Esophagus squamous epithelium (tissue), 4 donors: ENCODE data around the gene KRTAP5-5.
"Not testable (repeated sequence)": the region's sequence is repeated elsewhere in the genome, so short reads cannot be mapped to it uniquely, and the experiment has no call there.

ENCODE experiments used
- POLR2A ChIP-seq, 4 donors: fragments of 450-650 bp; IDR thresholded peaks; one replicate each; pipeline ENCODE4 v1.6.1; 2017; ENCODE audit warnings: antibody characterized with exemption in 4 of 4, mild to moderate bottlenecking in 4 of 4, moderate library complexity in 3 of 4
- TF ChIP-seq, protein P1 (sequence below), 6 experiments: fragments of 450-650 bp in 4 of 6; fragments of 200-600 bp in 2 of 6; sonication (generic) in 2 of 6; IDR thresholded peaks; one replicate each; pipeline ENCODE4 v1.5.1; 2016 to 2019; ENCODE audit warnings: antibody characterized with exemption in 6 of 6, mild to moderate bottlenecking in 4 of 6, moderate library complexity in 4 of 6

DNA sequence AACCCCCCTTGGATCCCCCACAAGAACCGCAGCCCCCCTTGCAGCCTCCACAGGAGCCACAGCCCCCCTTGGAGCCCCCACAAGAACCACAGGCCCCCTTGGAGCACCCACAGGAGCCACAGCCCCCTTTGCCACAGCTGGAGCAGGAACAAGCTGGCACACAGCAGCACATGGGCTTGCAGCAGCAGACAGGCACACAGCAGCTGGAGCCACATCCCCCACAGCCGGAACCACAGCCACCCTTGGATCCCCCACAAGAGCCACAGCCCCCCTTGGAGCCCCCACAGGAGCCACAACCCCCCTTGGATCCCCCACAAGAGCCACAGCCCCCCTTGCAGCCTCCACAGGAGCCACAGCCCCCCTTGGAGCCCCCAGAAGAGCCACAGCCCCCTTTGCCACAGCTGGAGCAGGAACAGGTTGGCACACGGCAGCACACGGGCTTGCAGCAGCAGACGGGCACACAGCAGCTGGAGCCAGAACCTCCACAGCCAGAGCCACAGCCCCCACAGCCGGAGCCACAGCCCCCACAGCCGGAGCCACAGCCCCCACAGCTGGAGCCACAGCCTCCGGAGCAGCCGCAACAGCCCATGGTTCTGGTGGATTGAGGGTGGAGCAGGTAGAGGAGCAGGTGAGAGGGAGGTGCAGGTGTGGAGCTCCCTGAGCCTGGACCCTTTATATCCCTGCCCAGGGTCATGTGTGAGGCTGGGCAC, 44.8 kb upstream of the KRTAP5-5 start, which contains the start of gene KRTAP5-1:
- not testable (repeated sequence) for TF ChIP-seq POLR2A (IDR thresholded peaks at IDR 0.05)
- TF ChIP-seq, protein P1, sequence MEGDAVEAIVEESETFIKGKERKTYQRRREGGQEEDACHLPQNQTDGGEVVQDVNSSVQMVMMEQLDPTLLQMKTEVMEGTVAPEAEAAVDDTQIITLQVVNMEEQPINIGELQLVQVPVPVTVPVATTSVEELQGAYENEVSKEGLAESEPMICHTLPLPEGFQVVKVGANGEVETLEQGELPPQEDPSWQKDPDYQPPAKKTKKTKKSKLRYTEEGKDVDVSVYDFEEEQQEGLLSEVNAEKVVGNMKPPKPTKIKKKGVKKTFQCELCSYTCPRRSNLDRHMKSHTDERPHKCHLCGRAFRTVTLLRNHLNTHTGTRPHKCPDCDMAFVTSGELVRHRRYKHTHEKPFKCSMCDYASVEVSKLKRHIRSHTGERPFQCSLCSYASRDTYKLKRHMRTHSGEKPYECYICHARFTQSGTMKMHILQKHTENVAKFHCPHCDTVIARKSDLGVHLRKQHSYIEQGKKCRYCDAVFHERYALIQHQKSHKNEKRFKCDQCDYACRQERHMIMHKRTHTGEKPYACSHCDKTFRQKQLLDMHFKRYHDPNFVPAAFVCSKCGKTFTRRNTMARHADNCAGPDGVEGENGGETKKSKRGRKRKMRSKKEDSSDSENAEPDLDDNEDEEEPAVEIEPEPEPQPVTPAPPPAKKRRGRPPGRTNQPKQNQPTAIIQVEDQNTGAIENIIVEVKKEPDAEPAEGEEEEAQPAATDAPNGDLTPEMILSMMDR (IDR thresholded peaks at IDR 0.05): not testable (repeated sequence)
